ENCODE measurements around the gene GRIP2. TPM values are rescaled to one million over a fixed set of nuclear protein-coding genes. Genes with fewer than 3 reads are reported as not detected.

Gene GRIP2
- total RNA-seq, 1 donor from 2014 or later: 2.3 TPM

DNA sequence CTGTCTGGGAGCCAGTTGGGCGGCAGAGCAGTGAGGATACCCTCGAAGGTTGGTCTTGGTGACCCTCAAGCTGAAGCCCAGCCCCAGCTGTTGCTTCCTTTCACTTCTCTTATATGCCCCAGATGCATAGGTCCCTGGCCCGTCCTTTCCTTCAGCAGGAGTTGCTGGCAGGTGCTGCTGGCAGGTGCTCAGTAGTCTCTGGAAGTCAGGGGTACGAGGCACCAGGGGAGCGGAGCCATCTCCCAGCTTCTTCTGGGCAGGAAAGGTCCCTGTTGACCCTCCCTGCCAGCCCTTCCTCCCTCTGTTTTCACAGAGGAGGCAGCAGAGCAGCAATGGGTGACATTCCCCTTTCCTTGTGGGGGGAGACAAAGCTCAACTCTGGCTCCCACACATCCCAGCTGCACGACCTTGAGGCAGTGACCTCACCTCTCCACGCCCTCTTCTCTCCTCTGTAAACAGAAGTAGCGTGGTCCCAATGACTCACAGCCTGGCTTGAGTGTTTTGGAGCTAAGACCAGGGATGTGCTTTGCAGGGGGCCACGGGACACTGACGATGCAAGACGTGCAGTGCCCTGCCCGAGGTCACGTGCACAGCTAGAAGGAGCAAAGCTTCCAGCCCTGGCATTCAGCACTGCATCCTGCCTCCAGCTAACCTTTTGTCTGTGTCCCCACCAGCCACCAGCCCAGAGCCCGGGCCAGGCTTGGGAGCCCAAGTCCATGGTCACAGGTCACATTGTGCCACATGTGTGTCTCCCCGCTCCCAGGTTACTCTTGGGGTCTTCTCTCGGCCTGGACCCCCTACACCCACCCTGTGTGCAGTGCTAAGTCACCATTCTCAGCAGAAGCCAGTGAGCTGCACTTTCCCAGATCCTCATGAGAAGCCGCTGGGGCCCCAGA, 88.0 kb downstream of the GRIP2 start:
- intact Hi-C loops (cut with DNase I): no loop called here
- DNase-seq (ENCODE audit: low spot score) (peak; percentile 80), ATAC-seq (peak; percentile 89)

GRCh38 chr3:14450922-14451606, 89.1 kb downstream of the GRIP2 start:
- intact Hi-C loops (cut with DNase I): no loop called here
- DNase-seq (ENCODE audit: low spot score) (no peak), ATAC-seq (no peak)

DNA sequence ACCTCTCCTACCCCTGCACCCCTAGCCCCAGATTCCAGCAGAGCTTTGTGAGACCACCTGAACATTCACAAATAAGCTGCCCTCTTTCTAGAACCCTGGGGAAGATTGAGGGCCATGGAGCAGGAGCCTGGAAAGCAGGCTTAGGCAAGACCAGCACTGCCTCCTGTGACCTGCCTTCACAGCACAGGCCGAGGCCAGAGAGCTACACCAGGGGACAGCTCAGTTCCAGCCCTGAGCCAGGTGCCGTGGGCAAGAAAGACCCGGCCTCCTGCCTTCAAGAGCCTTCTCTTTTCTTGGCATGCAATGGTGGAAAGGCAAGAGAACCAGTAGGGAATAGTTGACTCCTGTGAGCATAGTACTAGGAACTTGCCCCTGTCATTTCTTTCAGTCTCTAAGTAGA, 89.6 kb downstream of the GRIP2 start:
- intact Hi-C loops (cut with DNase I): no loop called here

DNA sequence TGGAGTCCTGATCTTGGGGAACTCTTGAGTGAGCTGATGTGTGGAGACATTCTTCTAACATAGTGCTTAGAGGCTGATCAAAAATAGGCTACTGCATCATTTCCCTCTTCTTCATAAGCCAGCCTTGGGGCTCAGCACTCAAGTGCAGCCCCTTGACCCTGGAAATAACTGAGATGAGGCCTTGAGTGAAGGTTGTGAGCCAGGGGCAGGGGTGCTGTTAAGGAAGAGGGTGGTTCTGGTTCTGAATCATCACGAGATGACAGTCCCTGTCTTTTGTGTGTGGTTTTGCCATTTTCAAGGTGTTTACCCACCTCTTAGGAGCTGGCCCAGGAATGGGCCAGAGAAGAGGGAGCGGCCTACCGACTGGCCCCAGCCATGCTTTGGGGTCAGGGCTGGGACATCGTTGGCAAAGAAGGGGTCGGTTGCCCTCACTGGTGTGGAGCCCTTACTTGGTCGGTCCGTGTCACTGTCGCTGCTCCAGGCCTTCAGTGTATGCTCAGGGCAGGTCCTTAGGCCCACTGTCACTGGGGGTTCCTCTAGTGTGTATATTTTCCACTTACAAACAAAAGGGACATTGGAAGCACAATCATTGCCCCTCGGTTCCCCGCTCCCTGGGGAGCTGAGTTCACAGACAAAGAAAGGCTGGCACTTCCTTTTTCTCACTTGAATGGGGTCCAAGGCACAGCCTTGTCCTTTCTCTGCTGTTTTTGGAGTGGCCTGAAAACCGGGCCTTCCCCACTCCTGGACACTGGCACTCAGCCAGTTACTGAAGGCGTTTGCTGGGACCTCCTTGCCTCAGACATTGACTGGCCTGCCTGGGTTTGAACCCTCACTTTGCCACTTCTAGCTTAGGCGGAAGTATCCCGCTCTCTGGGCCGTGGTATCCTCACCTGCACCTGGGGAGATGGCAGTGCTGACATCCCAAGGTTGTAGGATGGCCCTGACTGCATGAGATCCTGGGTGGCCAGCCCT, 91.1 kb downstream of the GRIP2 start:
- intact Hi-C loops (cut with DNase I): no loop called here
- no peak for DNase-seq (ENCODE audit: low spot score)
- no peak for ATAC-seq

More for the DNA sequence above, 89.6 kb downstream of the GRIP2 start:
- DNase-seq (ENCODE audit: low spot score): no peak
- no peak for ATAC-seq

GRCh38 chr3:14448063-14448462, 92.1 kb downstream of the GRIP2 start:
- ATAC-seq (no peak), DNase-seq (ENCODE audit: low spot score) (no peak)
- intact Hi-C loops (cut with DNase I): no loop called here

DNA sequence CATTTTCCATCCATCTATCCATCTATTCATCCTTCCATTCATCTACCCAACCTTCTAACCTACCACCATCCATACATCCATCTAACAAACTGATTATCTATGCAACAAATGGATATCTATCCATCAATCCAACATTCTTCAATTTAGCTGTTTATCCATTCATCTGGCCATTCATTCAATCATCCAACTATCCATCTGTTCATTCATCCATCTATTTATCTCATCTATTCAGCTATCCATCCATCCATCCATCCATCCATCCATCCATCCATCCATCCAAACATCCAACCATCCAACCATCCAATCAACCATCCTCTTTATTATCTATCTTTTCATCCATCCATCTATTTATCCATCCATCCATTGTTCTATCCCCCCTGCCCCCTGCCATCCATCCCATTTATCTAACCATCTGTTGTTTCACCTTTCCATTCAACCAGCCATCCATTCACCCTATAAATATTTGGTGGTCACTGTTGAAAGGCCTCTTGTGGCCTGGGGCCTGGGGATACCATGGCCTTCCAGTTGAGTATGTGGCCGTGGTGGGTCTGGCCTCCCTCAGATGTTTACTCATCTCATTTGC, 93.1 kb downstream of the GRIP2 start:
- no peak for ATAC-seq
- intact Hi-C loops (cut with DNase I): no loop called here
- DNase-seq (ENCODE audit: low spot score): no peak

- ATAC-seq: no peak
- DNase-seq (ENCODE audit: low spot score): no peak
- intact Hi-C loops (cut with DNase I): no loop called here
These were observed 94.4 kb downstream of the GRIP2 start for GRCh38 chr3:14445773-14446172.

DNA sequence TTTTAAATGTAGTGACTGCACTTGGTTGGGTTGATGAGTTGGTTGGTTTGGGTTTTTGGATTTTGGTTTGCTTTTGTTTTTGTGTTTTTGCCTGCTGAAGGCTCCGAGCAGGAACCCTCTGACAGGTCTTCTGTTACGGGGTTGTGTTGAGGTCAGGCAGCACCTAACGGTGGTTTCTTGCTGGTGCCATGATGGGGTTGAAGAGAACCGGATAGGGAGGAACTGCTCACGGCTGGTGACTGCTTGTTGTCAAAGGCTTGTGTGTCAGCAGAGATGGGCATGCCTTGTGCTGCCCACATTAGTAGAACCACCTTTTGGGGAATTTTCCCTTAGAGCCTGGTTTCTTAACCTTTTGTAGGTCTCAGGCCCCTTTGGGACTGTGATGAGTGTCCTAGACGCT, 95.8 kb downstream of the GRIP2 start:
- DNase-seq (ENCODE audit: low spot score) (no peak), ATAC-seq (no peak)
- intact Hi-C loops (cut with DNase I): no loop called here

- intact Hi-C loops (cut with DNase I): no loop called here
- no peak for DNase-seq (ENCODE audit: low spot score)
- ATAC-seq: no peak
These were observed 98.2 kb downstream of the GRIP2 start for GRCh38 chr3:14441920-14442300.

- ATAC-seq (no peak), DNase-seq (ENCODE audit: low spot score) (no peak)
- intact Hi-C loops (cut with DNase I): no loop called here
These were observed 98.8 kb downstream of the GRIP2 start for GRCh38 chr3:14441240-14441919.

GRCh38 chr3:14440531-14441239, 99.5 kb downstream of the GRIP2 start:
- no peak for DNase-seq (ENCODE audit: low spot score)
- no peak for ATAC-seq
- intact Hi-C loops (cut with DNase I): no loop called here

DNA sequence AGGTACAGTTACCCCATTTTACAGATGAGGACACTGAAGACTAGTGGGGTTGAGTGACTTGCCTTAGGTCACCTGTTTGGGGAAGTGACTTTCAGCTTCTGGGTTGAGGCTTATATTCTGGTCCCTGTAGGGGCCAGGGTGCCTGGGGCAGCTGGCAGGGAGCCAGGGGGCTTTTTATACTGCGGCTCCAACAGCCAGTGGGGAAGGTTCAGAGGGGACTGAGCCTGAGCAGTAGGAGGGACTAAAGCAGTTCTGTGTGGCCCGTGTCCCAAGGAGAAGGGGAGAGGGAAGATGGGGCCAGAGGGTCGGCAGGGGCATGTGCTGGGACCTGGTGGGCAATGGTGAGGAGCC, 100.0 kb downstream of the GRIP2 start:
- peak; percentile 5 for ATAC-seq
- intact Hi-C loops (cut with DNase I): no loop called here

DNA sequence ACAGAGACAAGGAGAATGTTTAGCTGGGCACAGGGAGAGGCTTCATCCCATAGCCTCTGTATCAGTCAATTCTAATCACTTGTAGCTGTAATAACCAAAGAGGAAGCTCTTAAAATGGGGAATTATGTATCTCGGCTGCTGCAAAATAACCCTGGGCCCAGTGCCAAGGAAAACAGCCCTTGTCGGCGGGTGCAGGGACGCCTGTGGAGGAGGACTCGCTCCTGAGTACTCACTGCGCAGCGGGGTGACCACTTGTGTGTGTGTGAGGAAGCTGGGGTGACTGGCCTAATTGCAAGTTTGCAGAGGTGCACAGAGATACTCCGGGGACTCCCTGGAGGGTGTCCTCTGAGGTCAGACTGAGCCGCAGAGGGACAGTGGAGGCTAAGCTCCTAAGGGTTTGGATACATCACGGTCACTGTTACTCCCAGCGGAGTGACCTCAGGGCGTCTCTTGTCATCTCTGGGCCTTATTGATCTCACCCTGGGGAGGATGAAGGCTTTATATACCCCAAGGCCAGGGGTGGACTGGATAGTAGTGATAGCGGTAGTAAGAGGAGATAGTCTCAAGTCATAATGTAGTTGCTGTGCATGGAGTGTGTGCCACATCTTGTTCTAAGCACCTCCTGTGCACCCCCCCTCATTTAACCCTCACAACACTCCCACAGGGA, 100.5 kb downstream of the GRIP2 start:
- ATAC-seq (peak; percentile 66), DNase-seq (ENCODE audit: low spot score) (peak; percentile 86)
- intact Hi-C loops (cut with DNase I): no loop called here

More for the DNA sequence above, 100.0 kb downstream of the GRIP2 start:
- DNase-seq (ENCODE audit: low spot score): no peak

Other genes starting within 250 kb of the GRIP2 start
- 37.5 TPM for gene SLC6A6, start 137.7 kb downstream of the GRIP2 start, total RNA-seq
- gene CCDC174, start 111.4 kb upstream of the GRIP2 start, total RNA-seq: 31.0 TPM
- 0.18 TPM for gene C3orf20, start 134.8 kb upstream of the GRIP2 start, total RNA-seq